GM21360 (cell line): ENCODE measurements around the gene RRN3.
"Not testable (repeated sequence)": the region's sequence is repeated elsewhere in the genome, so short reads cannot be mapped to it uniquely, and the experiment has no call there.

Experiments
- ATAC-seq: cut with Tn5 transposase; IDR thresholded peaks from one replicate; pipeline ENCODE4 v1.9.1; 2021; ENCODE audit warnings: mild to moderate bottlenecking, moderate library complexity; ENCODE audit not compliant: unreplicated experiment

Gene RRN3

DNA sequence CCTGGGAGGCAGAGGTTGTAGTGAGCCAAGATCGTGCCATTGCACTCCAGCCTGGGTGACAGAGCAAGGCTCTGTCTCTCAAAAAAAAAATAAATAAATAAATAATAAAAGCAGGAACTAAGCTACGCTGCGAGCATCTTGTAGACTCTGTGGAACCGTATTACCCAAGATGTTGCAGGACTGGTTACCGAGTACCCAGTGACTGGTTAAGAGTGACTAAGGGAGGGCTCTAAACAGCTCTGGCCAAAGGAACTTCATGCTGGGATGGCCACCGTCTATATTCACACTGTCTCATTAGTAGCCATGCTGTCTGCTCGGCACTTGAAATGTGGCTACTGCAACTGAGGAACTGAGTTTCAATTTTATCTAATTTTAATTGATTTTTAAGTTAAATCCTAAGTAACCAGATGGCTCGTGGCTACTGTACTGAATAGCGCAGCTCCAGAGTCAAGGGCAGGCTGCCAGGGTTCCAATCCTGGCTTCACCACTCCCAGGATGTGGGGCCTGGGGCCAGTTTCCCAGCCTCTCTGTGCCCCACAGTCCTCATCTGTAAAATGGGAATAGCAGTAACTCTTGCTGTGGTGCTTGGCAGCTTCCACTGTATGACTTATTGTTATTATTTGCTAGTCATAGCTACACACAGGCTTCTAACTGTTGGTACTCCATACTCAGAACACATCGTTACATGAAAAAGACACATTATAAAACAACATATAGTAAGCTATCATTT is 41.2 kb downstream of the RRN3 start:
- ATAC-seq = no peak

DNA sequence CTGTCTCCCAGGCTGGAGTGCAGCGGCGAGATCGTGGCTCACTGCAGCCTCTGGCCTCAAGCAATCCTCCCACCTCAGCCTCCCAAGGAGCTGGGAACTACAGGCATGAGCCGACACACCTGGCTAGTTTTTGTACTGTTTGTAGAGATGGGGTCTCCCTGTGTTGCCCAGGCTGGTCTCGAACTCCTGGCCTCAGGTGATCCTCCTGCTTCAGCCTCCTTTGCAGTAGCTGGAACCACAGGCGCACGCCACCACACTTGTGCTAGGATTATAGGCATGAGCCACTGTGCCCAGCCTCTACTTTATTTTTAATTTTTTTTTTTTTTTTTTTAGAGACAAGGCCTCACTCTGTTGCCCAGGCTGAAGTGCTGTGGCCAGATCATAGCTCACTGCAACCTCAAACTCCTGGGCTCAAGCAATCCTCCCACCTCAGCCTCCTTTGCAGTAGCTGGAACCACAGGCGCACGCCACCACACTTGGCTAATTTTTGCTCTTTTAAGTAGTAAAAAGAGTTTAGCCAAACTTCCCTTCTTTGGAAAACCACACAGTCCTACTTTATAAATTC is 42.6 kb downstream of the RRN3 start:
- no peak for ATAC-seq

DNA sequence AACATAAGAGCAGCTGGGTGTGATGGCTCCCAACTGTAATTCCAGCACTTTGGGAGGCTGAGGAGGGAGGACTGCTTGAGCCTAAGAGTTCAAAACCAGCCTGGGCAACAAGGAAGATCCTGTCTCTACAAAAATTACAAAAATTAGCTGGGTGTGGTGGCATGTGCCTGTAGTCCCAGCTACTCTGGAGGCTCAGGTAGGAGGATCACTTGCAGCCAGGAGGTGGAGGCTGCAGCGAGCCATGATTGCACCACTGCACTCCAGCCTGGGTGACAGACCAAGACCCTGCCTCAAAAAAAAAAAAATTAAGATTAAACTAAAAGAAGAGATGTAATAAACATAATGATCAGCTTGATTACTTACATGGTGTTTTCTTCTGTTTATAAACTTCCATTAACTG is 43.6 kb downstream of the RRN3 start:
- not testable (repeated sequence) for ATAC-seq

DNA sequence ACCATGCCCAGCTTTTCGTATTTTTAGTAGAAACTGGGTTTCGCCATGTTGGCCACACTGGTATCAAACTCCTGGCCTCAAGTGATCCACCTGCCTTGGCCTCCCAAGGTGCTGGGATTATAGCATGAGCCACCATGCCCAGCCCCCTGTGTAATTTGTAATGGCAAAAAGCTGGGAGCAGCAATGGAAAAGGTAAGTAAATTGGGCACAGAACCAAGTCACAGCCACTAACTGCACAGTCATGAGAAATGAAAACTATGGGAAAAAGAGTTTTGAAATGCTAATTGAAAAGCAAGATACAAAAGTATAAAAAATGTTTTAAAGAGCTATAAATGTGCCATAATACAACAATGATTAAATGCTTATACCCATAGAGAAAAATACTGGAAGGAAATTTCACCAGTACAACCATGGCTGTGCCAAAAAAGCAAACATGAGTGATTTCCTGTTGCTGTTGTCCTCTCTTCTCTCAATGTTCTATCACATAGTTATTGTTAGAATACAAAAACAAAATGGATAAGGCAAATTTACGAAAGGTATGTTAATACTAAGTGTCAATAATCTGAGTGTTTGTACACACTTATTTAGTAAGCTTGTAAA is 44.4 kb downstream of the RRN3 start:
- ATAC-seq = no peak

DNA sequence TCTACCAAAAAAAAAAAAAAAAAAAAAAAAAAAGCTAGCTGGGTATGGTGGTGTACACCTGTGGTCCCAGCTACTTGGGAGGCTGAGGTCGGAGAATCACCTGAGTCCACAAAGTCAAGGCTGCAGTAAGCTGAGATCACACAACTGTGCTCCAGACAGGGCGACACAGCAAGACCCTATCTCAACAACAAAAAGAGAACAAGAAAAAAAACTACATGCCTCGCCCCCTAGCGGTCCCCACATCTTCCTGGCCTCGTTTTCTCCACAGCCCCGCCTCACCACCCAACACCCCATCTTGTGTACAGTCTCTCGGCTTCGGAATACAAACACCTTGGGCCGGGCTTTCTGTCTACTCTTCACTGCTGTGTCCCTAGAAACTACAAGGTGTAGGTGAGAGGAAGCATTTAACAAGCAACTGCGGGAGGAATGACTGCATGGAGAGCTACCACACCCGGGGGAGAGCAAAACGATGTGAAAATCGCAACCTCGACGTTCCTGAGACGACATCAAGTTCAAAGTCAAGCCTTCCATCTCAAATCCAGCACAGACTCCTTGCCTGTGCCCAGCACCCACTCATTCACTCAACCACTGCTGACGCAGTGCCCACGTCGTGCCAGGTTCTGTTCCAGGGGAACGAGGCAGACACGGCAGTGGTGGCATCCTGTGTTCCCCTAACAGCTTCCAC is 47.2 kb downstream of the RRN3 start:
- ATAC-seq = no peak

DNA sequence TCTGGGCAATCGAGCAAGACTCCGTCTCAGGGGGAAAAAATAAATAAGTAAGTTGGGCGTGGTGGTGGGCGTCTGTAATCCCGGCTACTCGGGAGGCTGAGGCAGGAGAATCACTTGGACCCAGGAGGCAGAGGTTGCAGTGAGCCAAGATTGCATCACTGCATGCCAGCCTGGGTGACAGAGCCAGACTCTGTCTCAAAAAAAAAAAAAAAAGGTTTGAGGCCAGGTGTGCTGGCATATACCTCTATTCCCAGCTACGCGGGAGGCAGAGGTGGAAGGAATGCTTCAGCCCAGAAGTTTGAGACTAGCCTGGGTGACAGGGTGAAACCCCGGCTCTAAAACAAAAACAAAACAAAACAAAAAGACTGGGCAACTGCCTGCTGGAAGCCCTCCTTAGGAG is 48.8 kb downstream of the RRN3 start:
- not testable (repeated sequence) for ATAC-seq

DNA sequence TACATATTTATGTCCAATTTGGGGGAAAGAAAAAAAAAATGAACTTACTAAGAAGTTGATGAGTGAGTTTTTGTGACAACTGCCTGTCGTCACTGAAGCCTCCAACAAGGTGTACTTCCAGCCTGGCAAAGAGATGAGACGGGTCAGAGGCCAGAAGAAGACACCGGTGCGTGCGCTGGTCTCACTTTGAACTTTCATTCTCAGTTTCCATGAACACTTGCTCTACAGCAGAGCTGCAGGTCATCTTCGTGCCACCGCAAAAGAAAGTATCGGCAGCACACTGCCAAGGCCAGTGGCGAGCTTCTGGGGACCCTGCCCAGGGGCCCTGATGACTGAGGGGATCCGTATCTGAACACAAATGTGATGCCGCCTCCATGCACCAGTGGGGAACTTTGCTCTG is 49.8 kb downstream of the RRN3 start:
- no peak for ATAC-seq

DNA sequence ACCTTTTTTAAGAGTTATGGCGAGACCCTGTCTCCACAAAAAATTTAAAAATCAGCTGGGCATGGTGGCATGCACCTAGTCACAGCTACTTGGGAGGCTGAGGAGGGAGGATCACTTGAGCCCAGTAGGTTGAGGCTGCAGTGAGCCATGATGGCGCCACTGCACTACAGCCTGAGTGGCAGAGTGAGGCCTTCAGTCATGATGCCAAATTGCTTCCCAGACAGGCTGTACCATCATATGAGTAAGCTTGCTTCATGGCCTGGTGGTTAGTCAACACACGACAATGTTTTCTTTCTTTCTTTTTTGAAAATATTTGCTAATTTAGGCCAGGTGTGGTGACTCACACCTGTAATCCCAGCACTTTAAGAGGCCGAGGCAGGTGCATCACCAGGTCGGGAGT is 50.7 kb downstream of the RRN3 start:
- no peak for ATAC-seq

DNA sequence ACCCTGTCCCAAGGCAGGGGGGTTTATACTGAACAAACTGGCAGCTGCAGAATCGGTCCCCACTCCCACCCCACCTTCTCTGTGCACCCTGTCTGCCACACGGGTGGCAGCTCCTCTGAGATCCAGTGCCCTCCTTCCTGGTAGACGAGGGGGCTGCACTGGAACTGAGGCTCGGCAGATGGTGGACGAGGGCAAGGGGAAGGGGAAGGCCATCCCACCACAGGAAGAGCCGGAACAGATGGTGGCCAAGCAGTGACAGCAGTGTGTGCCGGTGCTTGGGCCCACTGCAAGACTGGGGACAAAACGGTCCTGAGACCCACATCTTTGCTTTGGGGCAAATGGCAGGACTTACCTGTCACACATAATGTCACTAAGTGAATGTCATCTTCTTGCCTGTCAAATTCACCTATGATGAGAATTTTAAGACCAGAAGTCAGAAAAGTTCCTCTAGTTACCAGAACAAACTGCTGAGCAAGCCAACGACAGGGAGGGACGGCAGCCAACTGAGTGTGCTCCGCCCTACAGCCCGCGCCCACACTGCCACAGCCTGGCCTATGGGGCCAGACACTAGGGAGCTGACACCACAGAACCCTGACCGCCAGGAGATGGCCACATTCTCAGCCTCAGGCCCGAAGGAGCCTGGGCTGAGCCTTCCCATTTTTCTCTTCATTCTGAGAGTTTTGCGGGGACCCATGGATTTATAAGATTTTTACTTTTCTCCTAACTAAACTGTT is 52.6 kb downstream of the RRN3 start:
- no peak for ATAC-seq

DNA sequence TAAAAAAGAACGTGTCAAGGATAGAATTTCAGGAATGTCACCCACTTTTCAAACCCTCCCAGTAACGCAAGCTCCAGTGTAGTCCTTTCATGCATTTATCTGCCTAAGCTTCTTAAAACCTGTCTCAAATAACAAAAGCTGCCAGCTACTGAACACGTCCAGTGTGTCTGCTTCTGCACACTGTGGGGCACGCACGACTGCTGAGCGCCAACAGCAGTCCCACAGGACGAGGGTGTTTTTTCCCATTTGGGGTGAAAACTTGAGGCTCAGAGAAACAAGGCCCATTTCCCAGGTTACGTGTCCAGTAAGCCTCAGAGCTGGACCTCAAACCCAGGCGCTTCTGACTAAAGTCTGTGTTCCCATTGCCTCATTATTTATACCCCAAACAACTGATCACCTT is 55.4 kb downstream of the RRN3 start:
- no peak for ATAC-seq

DNA sequence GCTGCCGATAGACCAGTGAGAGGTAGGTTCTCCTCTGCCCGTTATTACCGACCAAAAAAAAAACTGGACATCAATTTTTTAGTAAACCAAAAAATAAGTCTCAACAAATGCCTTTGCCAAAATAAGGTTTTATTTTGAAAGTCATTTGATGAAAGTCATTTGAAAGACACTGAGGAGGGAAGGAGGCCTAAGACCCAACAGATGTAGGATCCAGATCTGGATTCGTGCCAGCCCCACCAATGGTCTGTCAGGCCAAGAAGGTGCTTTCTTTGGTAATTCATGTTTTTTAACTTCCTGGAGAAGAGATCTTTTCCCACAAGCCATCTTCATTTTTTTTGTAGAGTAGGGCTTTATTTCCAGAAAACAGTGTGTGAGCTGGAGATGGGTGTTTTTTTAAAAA is 56.3 kb downstream of the RRN3 start:
- ATAC-seq = no peak

DNA sequence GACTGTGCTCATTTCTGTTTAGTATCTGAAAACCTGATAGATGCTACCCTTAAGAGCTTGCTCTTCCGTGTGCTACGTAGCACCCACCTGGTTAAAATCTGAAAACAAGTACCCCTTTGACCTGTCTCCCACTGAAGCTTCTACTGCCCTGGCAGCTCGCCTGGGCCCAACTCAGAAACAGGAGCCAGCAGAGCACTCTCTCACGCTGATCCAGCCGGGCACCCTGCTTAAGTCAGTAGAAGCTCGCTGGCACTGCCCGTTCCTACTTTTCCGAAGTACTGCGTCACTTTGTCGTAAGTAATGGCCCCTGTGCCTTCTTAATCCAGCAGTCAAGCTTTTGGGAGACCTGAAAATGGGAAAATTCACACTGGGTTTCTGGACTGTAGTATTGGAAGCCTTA is 57.1 kb downstream of the RRN3 start:
- ATAC-seq = no peak

DNA sequence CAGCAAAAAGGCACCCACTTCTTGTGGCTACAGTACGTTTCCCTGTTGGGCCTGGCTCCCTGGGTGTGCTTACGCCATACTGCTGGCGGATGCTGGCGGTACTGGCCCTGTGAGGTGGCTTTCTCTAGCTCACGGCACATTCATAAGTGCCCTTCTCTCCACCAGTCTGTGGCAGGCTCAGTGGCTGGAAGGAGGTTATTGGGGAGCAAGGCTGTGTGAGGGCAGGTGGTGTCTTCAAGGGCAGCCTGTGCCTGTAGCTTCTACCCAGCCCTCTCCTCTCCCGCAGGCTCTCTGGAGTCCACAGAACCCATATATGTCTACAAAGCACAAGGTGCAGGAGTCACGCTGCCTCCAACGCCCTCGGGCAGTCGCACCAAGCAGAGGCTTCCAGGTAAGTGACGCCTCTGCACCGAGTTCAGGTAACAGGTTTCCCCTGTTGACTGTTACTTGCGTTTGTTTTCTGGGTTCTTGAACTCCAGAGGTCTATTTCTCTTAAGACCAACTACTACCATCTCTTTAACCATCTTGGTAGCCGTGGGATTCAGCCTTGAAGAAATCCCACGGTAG is 58.8 kb downstream of the RRN3 start:
- ATAC-seq = no peak

DNA sequence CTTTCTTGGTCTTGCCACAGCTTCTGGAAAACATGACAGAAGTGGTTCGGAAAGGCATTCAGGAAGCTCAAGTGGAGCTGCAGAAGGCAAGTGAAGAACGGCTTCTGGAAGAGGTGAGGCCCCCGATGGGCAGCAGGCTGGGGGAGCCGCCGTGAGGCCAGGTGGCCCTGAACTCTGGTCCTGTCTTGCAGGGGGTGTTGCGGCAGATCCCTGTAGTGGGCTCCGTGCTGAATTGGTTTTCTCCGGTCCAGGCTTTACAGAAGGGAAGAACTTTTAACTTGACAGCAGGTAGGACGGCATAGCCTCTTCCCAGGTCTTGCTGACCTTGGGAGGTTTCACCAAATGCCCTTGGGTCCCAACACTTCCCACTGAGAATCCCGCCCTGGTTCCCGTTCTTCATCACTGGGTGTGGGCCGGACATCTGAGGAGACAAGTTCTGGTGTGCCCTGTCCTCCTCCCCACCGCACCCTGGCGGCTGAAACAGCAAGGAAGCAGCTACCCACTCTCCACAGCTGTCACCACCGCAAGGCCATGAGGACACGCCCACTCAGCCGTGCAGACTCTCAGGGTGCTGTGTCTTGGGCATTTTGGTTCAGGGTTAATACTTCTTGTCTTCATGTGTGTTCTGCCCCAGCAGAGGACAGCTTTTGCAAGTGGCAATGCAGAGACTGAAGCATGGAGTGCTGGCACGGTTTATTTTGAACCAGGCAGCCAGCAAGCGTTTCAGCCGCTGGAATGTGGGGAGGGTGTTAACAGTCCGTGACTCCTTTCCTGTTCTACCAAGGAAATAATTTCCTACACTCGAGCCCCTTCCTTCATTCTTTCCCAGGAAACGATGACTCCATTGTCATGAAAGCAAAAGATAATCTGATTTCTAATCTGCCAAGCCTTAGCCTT is 59.6 kb downstream of the RRN3 start:
- ATAC-seq = no peak

DNA sequence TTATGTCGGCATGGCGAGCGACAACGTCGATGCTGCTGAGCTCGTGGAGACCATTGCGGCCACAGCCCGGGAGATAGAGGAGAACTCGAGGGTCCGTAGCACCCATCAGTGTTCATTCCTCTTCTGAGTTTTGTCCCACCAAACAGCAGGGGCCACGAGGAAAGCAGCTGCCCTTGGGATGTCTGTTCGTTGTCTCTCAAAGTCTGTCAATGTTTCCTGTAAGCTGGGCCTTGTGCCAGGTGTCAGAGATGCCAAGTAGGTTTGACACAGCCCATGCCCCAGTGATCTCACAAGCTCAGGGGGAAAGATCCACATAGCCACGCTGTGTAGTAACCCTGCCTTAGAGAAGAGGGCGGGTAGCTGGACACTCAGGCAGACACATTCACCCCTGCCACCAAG is 60.8 kb downstream of the RRN3 start:
- ATAC-seq = no peak

DNA sequence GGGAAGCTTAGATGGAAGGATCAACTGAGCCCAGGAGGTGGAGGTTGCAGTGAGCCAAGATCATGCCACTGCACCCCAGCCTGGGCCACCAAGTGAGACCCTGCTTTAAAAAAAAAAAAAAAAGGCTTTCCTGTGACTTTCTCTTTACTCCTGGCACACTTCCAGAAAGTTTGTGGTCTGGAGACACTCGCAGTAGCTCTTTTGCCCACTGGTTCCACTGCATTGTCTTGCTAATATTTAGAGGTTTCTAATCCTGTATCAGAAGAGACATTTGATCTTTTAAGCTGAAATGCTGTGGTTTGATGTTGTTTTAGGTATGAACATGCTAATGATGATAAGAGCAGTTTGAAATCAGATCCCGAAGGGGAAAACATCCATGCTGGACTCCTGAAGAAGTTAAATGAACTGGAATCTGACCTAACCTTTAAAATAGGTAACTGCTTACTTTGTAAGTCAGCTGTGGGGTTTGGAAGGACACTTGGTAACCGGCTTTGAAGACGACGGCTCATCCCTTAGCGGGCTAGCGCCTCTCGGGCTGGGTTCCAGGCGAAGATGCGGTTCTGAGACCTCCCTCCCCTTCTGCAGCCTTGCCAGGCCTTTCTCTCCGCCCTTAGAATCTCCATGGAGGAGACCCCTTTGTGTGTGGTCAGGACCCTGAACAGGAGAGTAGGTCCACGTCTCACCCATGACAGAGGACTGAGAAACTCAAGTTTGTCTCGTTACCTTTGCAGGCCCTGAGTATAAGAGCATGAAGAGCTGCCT is 61.3 kb downstream of the RRN3 start:
- ATAC-seq = no peak

DNA sequence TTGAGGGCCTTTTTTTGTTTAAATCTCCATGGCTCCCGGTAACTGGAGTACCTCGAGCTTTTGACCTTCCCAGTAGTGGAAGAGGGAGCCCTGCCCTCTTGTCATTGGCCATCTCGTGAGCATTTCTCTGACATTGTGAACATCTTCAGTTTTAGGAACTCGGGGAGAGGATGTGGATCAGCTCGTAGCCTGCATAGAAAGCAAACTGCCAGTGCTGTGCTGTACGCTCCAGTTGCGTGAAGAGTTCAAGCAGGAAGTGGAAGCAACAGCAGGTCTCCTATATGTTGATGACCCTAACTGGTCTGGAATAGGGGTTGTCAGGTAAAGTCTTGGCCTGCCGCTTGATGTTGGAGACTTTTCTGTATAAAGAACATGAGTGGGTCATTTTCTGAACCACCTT is 62.5 kb downstream of the RRN3 start:
- ATAC-seq = no peak

DNA sequence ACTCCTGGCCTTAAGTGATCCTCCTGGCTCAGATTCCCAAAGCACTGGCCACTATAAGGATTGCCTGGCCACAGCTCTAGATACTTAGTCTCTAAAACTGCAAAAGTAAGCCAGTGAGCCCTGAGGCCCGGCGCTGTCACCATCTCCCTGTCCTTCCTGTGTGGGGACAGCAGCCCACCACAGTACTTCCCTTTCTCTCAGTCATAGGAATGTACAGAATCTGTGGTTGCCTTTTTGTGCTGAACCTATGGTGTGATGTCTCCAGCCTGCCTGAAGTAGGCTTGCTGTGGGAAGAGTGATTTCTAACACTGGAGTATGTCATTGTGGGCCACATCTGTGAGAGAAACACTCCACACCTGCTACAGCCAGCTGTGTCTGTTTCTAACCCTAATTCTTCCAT is 62.9 kb downstream of the RRN3 start:
- ATAC-seq = no peak

DNA sequence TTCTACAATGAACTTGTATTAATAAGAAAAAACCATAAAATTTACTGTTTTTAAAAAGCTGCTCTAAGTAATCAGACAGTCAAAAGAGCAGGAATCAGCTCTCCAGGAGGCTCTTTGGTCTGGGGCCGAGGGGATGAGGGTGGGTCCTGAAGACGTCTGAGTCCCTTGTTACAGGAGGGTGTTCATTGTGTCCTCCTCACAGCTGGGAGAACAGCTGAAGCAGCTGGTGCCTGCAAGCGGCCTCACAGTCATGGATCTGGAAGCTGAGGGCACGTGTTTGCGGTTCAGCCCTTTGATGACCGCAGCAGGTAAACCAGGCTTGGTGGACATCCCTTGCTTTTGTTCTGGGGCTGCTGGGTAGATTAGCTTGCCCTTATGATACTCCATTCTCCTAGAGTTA is 64.3 kb downstream of the RRN3 start:
- not testable (repeated sequence) for ATAC-seq
